GM12892 (cell line): ENCODE measurements around the gene OR2L8.

ENCODE experiments used
- POLR2A ChIP-seq: IDR thresholded peaks from 2 replicates; pipeline ENCODE4 v1.6.1; 2011; ENCODE audit warnings: low read depth, low read length, control low read depth
- POLR2AphosphoS5 ChIP-seq: IDR thresholded peaks from 2 replicates; pipeline ENCODE4 v1.6.1; 2011; ENCODE audit warnings: low read depth, low read length, control low read depth
- TAF1 ChIP-seq: IDR thresholded peaks from 2 replicates; pipeline ENCODE4 v1.6.1; 2011; ENCODE audit warnings: low read depth, mild to moderate bottlenecking, control low read depth, low read length, borderline replicate concordance

DNA sequence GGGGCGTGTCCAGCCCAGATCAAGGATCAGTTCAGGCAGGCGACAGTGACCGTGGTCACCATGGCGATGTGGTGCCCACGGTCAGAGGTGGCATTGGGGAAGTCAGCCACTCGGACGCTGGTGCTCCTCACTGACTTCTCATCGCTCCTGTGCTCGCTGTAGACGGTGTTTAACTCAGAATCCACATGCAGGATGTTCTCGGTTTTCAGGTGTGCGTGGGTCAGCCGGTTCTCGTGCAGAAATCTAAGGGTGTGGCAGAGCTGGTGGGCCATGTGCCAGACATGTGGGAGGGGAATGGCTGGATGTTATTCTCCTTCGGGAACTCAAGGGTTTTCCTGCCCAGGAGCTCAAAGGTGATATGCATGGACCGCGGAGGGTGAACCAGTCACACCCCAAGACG, 12.2 kb upstream of the OR2L8 start:
- TF ChIP-seq POLR2A (no peak), TAF1 (no peak), POLR2AphosphoS5 (no peak)
